ENCODE measurements around the gene RBM44.

RBM44 gene

GRCh38 chr2:237889811-237890210, 91.2 kb downstream of the RBM44 start:
- no peak for DNase-seq

Measured in activated T-cell treated with anti-CD3 and anti-CD28 coated beads for 4 hours (primary cell).